ENCODE data around the gene TVP23A. TPM values are rescaled to one million over a fixed set of nuclear protein-coding genes. Genes with fewer than 3 reads are reported as not detected.

TVP23A gene
- total RNA-seq, 4 donors from 2014 or later = 1.1 to 3.3 TPM; not detected in 2

GRCh38 chr16:10753670-10754069 lies 64.9 kb downstream of the TVP23A start:
- no peaks in the 10 kb centered on the region for H3K9me3 ChIP-seq
- no peak for DNase-seq
- H3K27me3 ChIP-seq = no peaks in the 10 kb centered on the region
- no peak for TF ChIP-seq POLR2A (IDR thresholded peaks at IDR 0.05)
- no peak for TF ChIP-seq CTCF (IDR thresholded peaks at IDR 0.05)
- no peak overlapping the region for H3K4me3 ChIP-seq
- peak overlapping the region in 2 of 4 donors; percentile 19 to 57 for H3K27ac ChIP-seq
- peaks cover 0 to 77% (median 0%) of the 10 kb centered on the region in 3 donors for H3K36me3 ChIP-seq
- H3K4me1 ChIP-seq = peaks cover 0 to 6% (median 0%) of the 10 kb centered on the region in 4 donors

GRCh38 chr16:10752843-10753523 lies 65.6 kb downstream of the TVP23A start:
- peaks cover 0 to 77% (median 0%) of the 10 kb centered on the region in 3 donors for H3K36me3 ChIP-seq
- no peak for TF ChIP-seq POLR2A (IDR thresholded peaks at IDR 0.05)
- no peak for TF ChIP-seq CTCF (IDR thresholded peaks at IDR 0.05)
- no peak overlapping the region for H3K4me3 ChIP-seq
- peaks cover 0 to 6% (median 0%) of the 10 kb centered on the region in 4 donors for H3K4me1 ChIP-seq
- H3K27ac ChIP-seq = peak overlapping the region in 2 of 4 donors; percentile 19 to 57
- DNase-seq = peak in 2 of 3 donors; percentile 85 to 90
- H3K27me3 ChIP-seq = no peaks in the 10 kb centered on the region
- H3K9me3 ChIP-seq = no peaks in the 10 kb centered on the region

- DNase-seq = peak in 2 of 3 donors; percentile 26 to 62
- TF ChIP-seq POLR2A (IDR thresholded peaks at IDR 0.05) = no peak
- TF ChIP-seq CTCF (IDR thresholded peaks at IDR 0.05) = peak in 2 of 6 experiments; percentile 19 to 27
- Histone ChIP-seq H3K27me3 (no peaks in the 10 kb centered on the region), H3K27ac (peak overlapping the region in 2 of 4 donors; percentile 49 to 52), H3K4me3 (no peak overlapping the region), H3K36me3 (peaks cover 0 to 69% (median 0%) of the 10 kb centered on the region in 3 donors), H3K4me1 (peaks cover 0 to 6% (median 0%) of the 10 kb centered on the region in 4 donors), H3K9me3 (no peaks in the 10 kb centered on the region)
These were observed 67.3 kb downstream of the TVP23A start for GRCh38 chr16:10751291-10751697.

GRCh38 chr16:10750793-10751192 lies 67.8 kb downstream of the TVP23A start:
- Histone ChIP-seq H3K9me3 (no peaks in the 10 kb centered on the region), H3K4me3 (no peak overlapping the region), H3K36me3 (peaks cover 0 to 66% (median 0%) of the 10 kb centered on the region in 3 donors), H3K4me1 (peaks cover 0 to 6% (median 0%) of the 10 kb centered on the region in 4 donors), H3K27ac (peak overlapping the region in 3 of 4 donors; percentile 26 to 52 (median 49)), H3K27me3 (no peaks in the 10 kb centered on the region)
- no peak for TF ChIP-seq POLR2A (IDR thresholded peaks at IDR 0.05)
- no peak for TF ChIP-seq CTCF (IDR thresholded peaks at IDR 0.05)
- no peak for DNase-seq

GRCh38 chr16:10745841-10746240 lies 72.8 kb downstream of the TVP23A start:
- Histone ChIP-seq H3K36me3 (peaks cover 0 to 32% (median 0%) of the 10 kb centered on the region in 3 donors), H3K9me3 (no peaks in the 10 kb centered on the region), H3K27me3 (no peaks in the 10 kb centered on the region), H3K4me3 (no peak overlapping the region), H3K4me1 (peaks cover 0 to 12% (median 2%) of the 10 kb centered on the region in 4 donors), H3K27ac (no peak overlapping the region)
- DNase-seq = no peak
- TF ChIP-seq CTCF (IDR thresholded peaks at IDR 0.05) (no peak), POLR2A (IDR thresholded peaks at IDR 0.05) (no peak)

Data from Peyer's patch (tissue), 4 donors.